SJCRH30 (cell line): ENCODE data around the gene CEP192. TPM values are rescaled to one million over a fixed set of nuclear protein-coding genes. Genes with fewer than 3 reads are reported as not detected.

Experiments used
- DNase-seq, 2 experiments: peaks; one replicate each; pipeline ENCODE4 v3.0.0-alpha.2; 2015 to 2020
- H3K27ac ChIP-seq: fragments of 250-450 bp; sonication (Bioruptor Pico); 2 replicates; pipeline ENCODE4 v1.5.1; 2020; ENCODE audit warnings: mild to moderate bottlenecking, moderate library complexity
- H3K27me3 ChIP-seq: fragments of 250-450 bp; sonication (Bioruptor Pico); 2 replicates; pipeline ENCODE4 v1.5.1; 2020; ENCODE audit warnings: mild to moderate bottlenecking, moderate library complexity
- H3K36me3 ChIP-seq: fragments of 250-450 bp; sonication (Bioruptor Pico); 2 replicates; pipeline ENCODE4 v1.5.1; 2020; ENCODE audit warnings: mild to moderate bottlenecking, moderate library complexity
- H3K4me1 ChIP-seq: fragments of 250-450 bp; sonication (Bioruptor Pico); 2 replicates; pipeline ENCODE4 v1.5.1; 2020; ENCODE audit warnings: mild to moderate bottlenecking, moderate library complexity
- H3K4me3 ChIP-seq: fragments of 250-450 bp; sonication (Bioruptor Pico); 2 replicates; pipeline ENCODE4 v1.5.1; 2020; ENCODE audit warnings: mild to moderate bottlenecking, moderate library complexity
- H3K9me3 ChIP-seq: fragments of 250-450 bp; sonication (Bioruptor Pico); replicated peaks from 2 replicates; pipeline ENCODE4 v1.5.1; 2020; ENCODE audit warnings: mild to moderate bottlenecking, moderate library complexity
- total RNA-seq: library from RNA; depleted of rRNA; stranded (reverse); fragments of >200 nt; shearing (Covaris generic); gene quantifications from 2 replicates; pipeline ENCODE4 v1.2.3, GENCODE V29; 2014; rRNA removed

Gene CEP192
- total RNA-seq, 1 experiment from 2014 or later = 28.4 TPM

- Histone ChIP-seq H3K4me1 (no peaks in the 10 kb centered on the region), H3K27me3 (no peaks in the 10 kb centered on the region), H3K36me3 (no peaks in the 10 kb centered on the region), H3K27ac (no peak overlapping the region), H3K9me3 (no peaks in the 10 kb centered on the region), H3K4me3 (no peak overlapping the region)
- no peak for DNase-seq
These were observed 167.3 kb downstream of the CEP192 start for GRCh38 chr18:13158428-13158827.

GRCh38 chr18:13159579-13159978, 168.4 kb downstream of the CEP192 start:
- Histone ChIP-seq H3K9me3 (no peaks in the 10 kb centered on the region), H3K27me3 (no peaks in the 10 kb centered on the region), H3K36me3 (no peaks in the 10 kb centered on the region), H3K27ac (no peak overlapping the region), H3K4me1 (no peaks in the 10 kb centered on the region), H3K4me3 (no peak overlapping the region)
- peak; percentile 32 to 70 for DNase-seq

DNA sequence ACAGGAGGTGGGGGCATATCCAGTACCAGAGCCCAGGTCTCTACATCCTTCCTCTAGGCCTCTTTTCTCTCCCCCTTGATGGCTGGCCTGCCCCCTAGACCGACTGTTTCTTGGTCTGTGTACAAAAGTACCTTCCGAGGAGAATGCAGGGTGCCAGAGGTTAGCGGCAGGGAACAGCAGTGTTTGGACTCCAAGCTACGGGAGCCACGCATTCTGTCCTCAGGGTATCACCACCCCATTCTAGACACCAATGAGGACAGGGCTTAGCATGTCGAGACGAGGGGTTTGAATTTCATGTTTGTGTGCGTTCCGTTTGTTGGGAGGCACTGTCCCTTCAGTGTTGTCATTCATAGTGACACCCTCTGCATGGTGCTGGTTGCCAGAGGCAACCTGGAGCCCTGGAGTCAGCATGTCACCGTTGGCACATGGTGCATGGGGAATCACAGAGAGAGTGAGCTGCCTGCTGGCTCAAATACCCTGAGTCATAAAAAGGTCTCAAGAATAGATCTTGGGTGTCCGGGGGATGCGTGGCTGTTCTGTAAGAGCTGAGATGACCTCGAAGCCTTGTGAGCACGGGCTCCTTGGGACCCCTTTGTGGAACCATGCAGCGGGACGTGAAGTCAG, 170.2 kb downstream of the CEP192 start:
- no peaks in the 10 kb centered on the region for H3K36me3 ChIP-seq
- no peak for DNase-seq
- no peak overlapping the region for H3K4me3 ChIP-seq
- H3K4me1 ChIP-seq = no peaks in the 10 kb centered on the region
- H3K9me3 ChIP-seq = no peaks in the 10 kb centered on the region
- no peak overlapping the region for H3K27ac ChIP-seq
- no peaks in the 10 kb centered on the region for H3K27me3 ChIP-seq

- H3K27me3 ChIP-seq = no peaks in the 10 kb centered on the region
- no peaks in the 10 kb centered on the region for H3K36me3 ChIP-seq
- H3K27ac ChIP-seq = no peak overlapping the region
- no peak for DNase-seq
- no peaks in the 10 kb centered on the region for H3K9me3 ChIP-seq
- no peak overlapping the region for H3K4me3 ChIP-seq
- H3K4me1 ChIP-seq = no peaks in the 10 kb centered on the region
These were observed 172.2 kb downstream of the CEP192 start for GRCh38 chr18:13163167-13163927.

- no peaks in the 10 kb centered on the region for H3K9me3 ChIP-seq
- no peak overlapping the region for H3K4me3 ChIP-seq
- H3K27ac ChIP-seq = no peak overlapping the region
- no peaks in the 10 kb centered on the region for H3K27me3 ChIP-seq
- H3K4me1 ChIP-seq = no peaks in the 10 kb centered on the region
- DNase-seq = no peak
- H3K36me3 ChIP-seq = no peaks in the 10 kb centered on the region
These were observed 173.2 kb downstream of the CEP192 start for GRCh38 chr18:13164406-13164805.

GRCh38 chr18:13165636-13166423, 174.7 kb downstream of the CEP192 start:
- Histone ChIP-seq H3K9me3 (no peaks in the 10 kb centered on the region), H3K4me1 (no peaks in the 10 kb centered on the region), H3K27ac (no peak overlapping the region), H3K27me3 (no peaks in the 10 kb centered on the region), H3K36me3 (no peaks in the 10 kb centered on the region), H3K4me3 (no peak overlapping the region)
- DNase-seq = peak in 1 of 2 experiments; percentile 8

GRCh38 chr18:13173578-13174145, 182.5 kb downstream of the CEP192 start:
- no peaks in the 10 kb centered on the region for H3K27me3 ChIP-seq
- H3K36me3 ChIP-seq = no peaks in the 10 kb centered on the region
- DNase-seq = no peak
- no peak overlapping the region for H3K4me3 ChIP-seq
- H3K9me3 ChIP-seq = no peaks in the 10 kb centered on the region
- no peak overlapping the region for H3K27ac ChIP-seq
- no peaks in the 10 kb centered on the region for H3K4me1 ChIP-seq

Other genes starting within 250 kb of the CEP192 start
- gene PTPN2, start 107.1 kb upstream of the CEP192 start, total RNA-seq = 23.5 and 23.7 TPM in 2 replicates
- 29.4 and 33.1 TPM in 2 replicates for gene SEH1L, start 43.4 kb upstream of the CEP192 start, total RNA-seq
- 0.26 and 0.43 TPM in 2 replicates for gene LDLRAD4, start 227.4 kb downstream of the CEP192 start, total RNA-seq